Smooth muscle cell of the brain vasculature (primary cell): ENCODE data around the gene WHRN.

Experiments
- DNase-seq: peaks from one replicate; pipeline ENCODE4 v3.0.0-alpha.2; 2012; ENCODE audit warnings: low read depth, low spot score

WHRN gene

GRCh38 chr9:114513959-114514267 lies 8.6 kb upstream of the WHRN start:
- no peak for DNase-seq

- no peak for DNase-seq
Observed at GRCh38 chr9:114513055-114513958, 8.0 kb upstream of the WHRN start.

GRCh38 chr9:114511978-114512874 lies 7.0 kb upstream of the WHRN start:
- DNase-seq: no peak

GRCh38 chr9:114507726-114508125 lies 2.5 kb upstream of the WHRN start:
- no peak for DNase-seq

- DNase-seq: no peak
Observed at GRCh38 chr9:114506082-114506390, 763 bp upstream of the WHRN start.

GRCh38 chr9:114504341-114505186 lies 709 bp downstream of the WHRN start:
- no peak for DNase-seq

- no peak for DNase-seq
Observed at GRCh38 chr9:114503522-114504340, 1.5 kb downstream of the WHRN start.

- DNase-seq: no peak
Observed at GRCh38 chr9:114503009-114503408, 2.3 kb downstream of the WHRN start.

- peak; percentile 45 for DNase-seq
Observed at GRCh38 chr9:114501796-114502682, 3.2 kb downstream of the WHRN start.

GRCh38 chr9:114500697-114501292 lies 4.5 kb downstream of the WHRN start:
- DNase-seq: no peak

GRCh38 chr9:114499941-114500696 lies 5.2 kb downstream of the WHRN start:
- DNase-seq: no peak

- DNase-seq: no peak
Observed at GRCh38 chr9:114499528-114499927, 5.7 kb downstream of the WHRN start.

- no peak for DNase-seq
Observed at GRCh38 chr9:114497727-114498382, 7.4 kb downstream of the WHRN start.

- no peak for DNase-seq
Observed at GRCh38 chr9:114497236-114497635, 8.0 kb downstream of the WHRN start.

GRCh38 chr9:114496011-114496410 lies 9.3 kb downstream of the WHRN start:
- no peak for DNase-seq

- DNase-seq: no peak
Observed at GRCh38 chr9:114494776-114495569, 10.3 kb downstream of the WHRN start.

GRCh38 chr9:114493521-114494184 lies 11.6 kb downstream of the WHRN start:
- DNase-seq: no peak
